CD4-positive, CD25-positive, alpha-beta regulatory T cell (primary cell): ENCODE results near the gene NCAM1. TPM values are rescaled to one million over a fixed set of nuclear protein-coding genes. Genes with fewer than 3 reads are reported as not detected.

Source experiments
- ATAC-seq, 2 donors: fragments of 150-1000 bp; cut with Tn5 transposase; one replicate each; pipeline ENCODE4 v1.10.0; 2021; ENCODE audit warnings: low read depth in 2 of 2, moderate number of reproducible peaks in 2 of 2, moderate library complexity in 1 of 2
- DNase-seq, 3 donors: peaks; one replicate each; pipeline versions ENCODE4 v3.0.0 to v3.0.0-alpha.2; 2012 to 2022; ENCODE audit warnings: mixed read lengths in 1 of 3
- H3K27ac ChIP-seq: one replicate; pipeline ENCODE4 v1.7.0; 2013; ENCODE audit warnings: mild to moderate bottlenecking, low read length; ENCODE audit not compliant: insufficient read depth, poor library complexity, severe bottlenecking
- H3K27me3 ChIP-seq: one replicate; pipeline ENCODE4 v1.7.0; 2013; ENCODE audit warnings: low read length; ENCODE audit not compliant: control insufficient read depth, insufficient read depth
- H3K36me3 ChIP-seq: one replicate; pipeline ENCODE4 v1.7.0; 2013; ENCODE audit warnings: mild to moderate bottlenecking, low read length, moderate library complexity; ENCODE audit not compliant: control insufficient read depth, insufficient read depth
- H3K4me1 ChIP-seq: 2 replicates; pipeline ENCODE4 v1.7.0; 2013; ENCODE audit warnings: mild to moderate bottlenecking, low read length; ENCODE audit not compliant: insufficient read depth, control insufficient read depth, poor library complexity, severe bottlenecking
- H3K4me3 ChIP-seq: one replicate; pipeline ENCODE4 v1.7.0; 2013; ENCODE audit warnings: low read depth, mild to moderate bottlenecking, low read length, moderate library complexity
- H3K9me3 ChIP-seq, 2 experiments: 1 replicate in 1 of 2; 2 replicates in 1 of 2; pipeline ENCODE4 v1.7.0; 2013; ENCODE audit warnings: low read length in 2 of 2, mild to moderate bottlenecking in 1 of 2, moderate library complexity in 1 of 2; ENCODE audit not compliant: control insufficient read depth in 2 of 2
- H3K27ac Mint-ChIP-seq, 3 donors: one replicate each; pipeline ENCODE4 v1.8.0; 2020 to 2022; ENCODE audit warnings: mild to moderate bottlenecking in 3 of 3, mixed read lengths in 3 of 3, moderate library complexity in 2 of 3
- H3K27me3 Mint-ChIP-seq: one replicate; pipeline ENCODE4 v1.8.0; 2022; ENCODE audit warnings: mild to moderate bottlenecking, mixed read lengths
- H3K36me3 Mint-ChIP-seq: one replicate; pipeline ENCODE4 v1.8.0; 2020; ENCODE audit warnings: mixed read lengths
- H3K4me1 Mint-ChIP-seq, 4 donors: one replicate each; pipeline ENCODE4 v1.8.0; 2020 to 2022; ENCODE audit warnings: mixed read lengths in 4 of 4, mild to moderate bottlenecking in 1 of 4
- H3K4me3 Mint-ChIP-seq, 4 donors: one replicate each; pipeline ENCODE4 v1.8.0; 2020 to 2022; ENCODE audit warnings: mild to moderate bottlenecking in 4 of 4, mixed read lengths in 4 of 4, moderate library complexity in 3 of 4
- H3K9me3 Mint-ChIP-seq, 7 donors: one replicate each; pipeline ENCODE4 v1.8.0; 2020 to 2022; ENCODE audit warnings: mixed read lengths in 7 of 7, mild to moderate bottlenecking in 3 of 7, moderate library complexity in 2 of 7
- polyA plus RNA-seq, 4 donors: library from polyadenylated mRNA; unstranded; fragments of 300-500 nt; fragmentation: Illumina TruSeq; gene quantifications; one replicate each; pipeline ENCODE4 v1.2.3, GENCODE V29; 2021
- total RNA-seq: library from RNA; stranded (reverse); gene quantifications from one replicate; pipeline ENCODE4 v1.2.3, GENCODE V29; 2022

NCAM1 gene
- total and polyA plus RNA-seq, 5 donors from 2014 or later, result 0.03 to 0.79 (median 0.11) TPM; not detected in 1

DNA sequence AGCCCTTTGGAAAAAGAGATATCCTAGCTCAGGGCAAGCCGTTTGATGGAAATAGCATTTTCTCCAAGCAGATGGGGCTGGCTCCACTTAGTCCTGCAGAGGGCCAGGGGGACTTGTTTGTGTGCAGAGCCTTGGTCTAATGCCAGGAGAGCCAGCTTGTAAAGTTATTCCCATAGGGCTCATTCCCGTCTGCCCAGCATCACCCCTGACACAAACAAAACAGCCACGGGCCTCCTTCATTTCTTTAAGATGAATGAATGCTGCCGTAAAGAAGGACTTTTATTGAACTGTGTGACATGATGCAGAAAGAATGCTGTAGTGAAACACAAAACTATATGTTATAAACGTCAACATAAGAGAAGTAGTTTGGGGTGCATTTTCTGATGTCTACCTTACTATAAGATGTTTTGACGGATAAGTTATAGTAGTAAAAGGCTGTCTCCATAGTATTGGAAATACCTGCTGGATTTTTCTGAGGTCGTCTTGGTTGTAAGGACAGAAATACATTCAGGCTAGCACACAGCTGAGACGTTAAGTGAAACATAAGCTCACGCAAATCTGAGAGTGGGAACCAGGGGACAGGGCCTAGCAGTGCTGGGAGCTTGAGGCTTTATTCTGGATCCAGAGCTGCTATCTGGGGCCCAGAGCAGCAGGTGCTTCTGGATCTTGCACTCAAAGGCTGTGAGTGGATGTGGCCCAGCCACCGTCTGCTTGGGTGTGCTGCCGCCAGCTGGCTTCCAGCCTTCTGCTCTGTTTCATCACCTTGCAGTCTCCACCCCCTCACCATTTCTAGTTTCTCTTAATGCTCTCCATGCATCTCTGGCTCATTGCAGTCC, 53.3 kb downstream of the NCAM1 start:
- Histone ChIP-seq H3K4me3 (no peak overlapping the region), H3K27me3 (no peaks in the 10 kb centered on the region), H3K4me1 (no peaks in the 10 kb centered on the region), H3K36me3 (no peaks in the 10 kb centered on the region), H3K27ac (no peak overlapping the region), H3K9me3 (no peaks in the 10 kb centered on the region)
- no peaks in the 10 kb centered on the region for H3K4me1 Mint-ChIP-seq
- peaks cover 4% of the 10 kb centered on the region for H3K27me3 Mint-ChIP-seq
- H3K27ac Mint-ChIP-seq, result no peak overlapping the region
- no peak for ATAC-seq
- no peaks in the 10 kb centered on the region for H3K36me3 Mint-ChIP-seq
- DNase-seq, result no peak
- H3K4me3 Mint-ChIP-seq, result no peak overlapping the region
- H3K9me3 Mint-ChIP-seq, result peaks cover 0 to 6% (median 0%) of the 10 kb centered on the region in 7 donors

- ATAC-seq, result no peak
- Histone ChIP-seq H3K27ac (no peak overlapping the region), H3K9me3 (no peaks in the 10 kb centered on the region), H3K27me3 (no peaks in the 10 kb centered on the region), H3K4me3 (no peak overlapping the region), H3K36me3 (no peaks in the 10 kb centered on the region), H3K4me1 (no peaks in the 10 kb centered on the region)
- no peaks in the 10 kb centered on the region for H3K36me3 Mint-ChIP-seq
- H3K27me3 Mint-ChIP-seq, result peaks cover 4% of the 10 kb centered on the region
- no peak overlapping the region for H3K27ac Mint-ChIP-seq
- H3K4me1 Mint-ChIP-seq, result no peaks in the 10 kb centered on the region
- no peak for DNase-seq
- no peak overlapping the region for H3K4me3 Mint-ChIP-seq
- H3K9me3 Mint-ChIP-seq, result peaks cover 0 to 6% (median 0%) of the 10 kb centered on the region in 7 donors
Measured at GRCh38 chr11:113015098-113015455, 53.9 kb downstream of the NCAM1 start.

DNA sequence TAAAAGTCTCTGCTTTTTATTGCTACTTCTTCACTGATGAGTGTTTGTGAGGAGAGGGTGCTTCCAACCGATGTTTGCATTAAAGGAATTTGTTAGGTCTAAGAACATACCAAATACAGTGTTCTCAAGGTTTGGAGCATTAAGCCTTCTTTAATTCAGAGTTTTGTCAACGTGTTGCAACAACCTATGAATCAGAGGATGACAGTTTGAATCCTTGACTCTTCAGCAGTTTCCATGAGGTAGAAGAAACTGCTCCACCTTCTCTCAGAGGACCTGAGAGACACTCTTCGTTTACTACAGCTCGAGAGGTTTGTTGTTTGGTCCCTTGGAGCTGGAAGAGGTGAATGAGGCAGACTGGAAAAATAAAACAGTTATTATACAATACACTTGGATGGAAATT, 55.7 kb downstream of the NCAM1 start:
- H3K27ac Mint-ChIP-seq, result no peak overlapping the region

DNA sequence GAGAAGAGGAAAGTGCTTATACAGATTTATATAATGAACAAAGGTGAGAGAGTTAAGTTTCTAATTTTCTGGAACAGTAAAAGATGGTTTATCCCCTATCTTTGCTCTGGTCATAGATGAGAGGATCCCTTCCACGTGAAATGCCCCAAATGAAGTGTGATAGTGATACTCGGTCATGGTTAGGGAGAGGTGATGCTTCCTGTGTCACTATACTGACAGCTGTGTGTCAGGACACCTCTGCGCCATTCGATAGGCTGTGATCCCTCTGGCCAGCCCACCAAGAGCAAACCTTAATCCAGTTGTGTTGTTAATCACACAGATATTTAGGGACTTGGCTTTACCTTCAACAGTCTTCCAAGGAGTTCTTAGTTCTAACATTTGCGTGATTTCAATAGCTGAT, 57.7 kb downstream of the NCAM1 start:
- Histone ChIP-seq H3K36me3 (no peaks in the 10 kb centered on the region), H3K27ac (no peak overlapping the region), H3K9me3 (no peaks in the 10 kb centered on the region), H3K4me1 (no peaks in the 10 kb centered on the region), H3K27me3 (no peaks in the 10 kb centered on the region), H3K4me3 (no peak overlapping the region)
- peaks cover 4% of the 10 kb centered on the region for H3K27me3 Mint-ChIP-seq
- H3K27ac Mint-ChIP-seq, result no peak overlapping the region
- no peaks in the 10 kb centered on the region for H3K4me1 Mint-ChIP-seq
- H3K4me3 Mint-ChIP-seq, result no peak overlapping the region
- no peaks in the 10 kb centered on the region for H3K36me3 Mint-ChIP-seq
- peaks cover 0 to 3% (median 0%) of the 10 kb centered on the region in 7 donors for H3K9me3 Mint-ChIP-seq
- ATAC-seq, result no peak
- no peak for DNase-seq

More for the DNA sequence above, 55.7 kb downstream of the NCAM1 start:
- Histone ChIP-seq H3K4me1 (no peaks in the 10 kb centered on the region), H3K36me3 (no peaks in the 10 kb centered on the region), H3K4me3 (no peak overlapping the region), H3K27me3 (no peaks in the 10 kb centered on the region), H3K9me3 (no peaks in the 10 kb centered on the region), H3K27ac (no peak overlapping the region)
- Mint-ChIP-seq H3K27me3 (peaks cover 4% of the 10 kb centered on the region), H3K4me3 (no peak overlapping the region), H3K36me3 (no peaks in the 10 kb centered on the region), H3K4me1 (no peaks in the 10 kb centered on the region), H3K9me3 (peaks cover 0 to 5% (median 0%) of the 10 kb centered on the region in 7 donors)
- ATAC-seq (no peak), DNase-seq (no peak)

- Histone ChIP-seq H3K4me3 (no peak overlapping the region), H3K36me3 (no peaks in the 10 kb centered on the region), H3K27me3 (no peaks in the 10 kb centered on the region), H3K27ac (no peak overlapping the region), H3K9me3 (no peaks in the 10 kb centered on the region), H3K4me1 (no peaks in the 10 kb centered on the region)
- Mint-ChIP-seq H3K27me3 (peaks cover 4% of the 10 kb centered on the region), H3K4me1 (no peaks in the 10 kb centered on the region), H3K9me3 (peaks cover 0 to 3% (median 0%) of the 10 kb centered on the region in 7 donors), H3K4me3 (no peak overlapping the region), H3K27ac (no peak overlapping the region), H3K36me3 (no peaks in the 10 kb centered on the region)
- DNase-seq (no peak), ATAC-seq (no peak)
Measured at GRCh38 chr11:113019711-113020110, 58.5 kb downstream of the NCAM1 start.

GRCh38 chr11:113021111-113021510, 59.9 kb downstream of the NCAM1 start:
- H3K27me3 Mint-ChIP-seq, result no peaks in the 10 kb centered on the region
- ATAC-seq (no peak), DNase-seq (no peak)
- no peaks in the 10 kb centered on the region for H3K4me1 Mint-ChIP-seq
- Histone ChIP-seq H3K27me3 (no peaks in the 10 kb centered on the region), H3K27ac (no peak overlapping the region), H3K36me3 (no peaks in the 10 kb centered on the region), H3K4me1 (no peaks in the 10 kb centered on the region), H3K9me3 (no peaks in the 10 kb centered on the region), H3K4me3 (no peak overlapping the region)
- no peaks in the 10 kb centered on the region for H3K36me3 Mint-ChIP-seq
- H3K9me3 Mint-ChIP-seq, result peaks cover 0 to 4% (median 0%) of the 10 kb centered on the region in 7 donors
- no peak overlapping the region for H3K27ac Mint-ChIP-seq
- H3K4me3 Mint-ChIP-seq, result no peak overlapping the region

GRCh38 chr11:113022262-113022661, 61.0 kb downstream of the NCAM1 start:
- H3K36me3 Mint-ChIP-seq, result no peaks in the 10 kb centered on the region
- no peaks in the 10 kb centered on the region for H3K4me1 ChIP-seq
- no peak overlapping the region for H3K27ac Mint-ChIP-seq
- H3K27ac ChIP-seq, result no peak overlapping the region
- no peak overlapping the region for H3K4me3 ChIP-seq
- peaks cover 0 to 4% (median 0%) of the 10 kb centered on the region in 7 donors for H3K9me3 Mint-ChIP-seq
- ATAC-seq (no peak), DNase-seq (no peak)
- H3K27me3 ChIP-seq, result no peaks in the 10 kb centered on the region
- H3K36me3 ChIP-seq, result no peaks in the 10 kb centered on the region
- H3K4me1 Mint-ChIP-seq, result no peaks in the 10 kb centered on the region
- H3K4me3 Mint-ChIP-seq, result no peak overlapping the region
- no peaks in the 10 kb centered on the region for H3K9me3 ChIP-seq
- H3K27me3 Mint-ChIP-seq, result no peaks in the 10 kb centered on the region

GRCh38 chr11:113023228-113023627, 62.0 kb downstream of the NCAM1 start:
- Mint-ChIP-seq H3K27ac (no peak overlapping the region), H3K27me3 (peaks cover 4% of the 10 kb centered on the region), H3K4me1 (no peaks in the 10 kb centered on the region), H3K36me3 (no peaks in the 10 kb centered on the region), H3K4me3 (no peak overlapping the region), H3K9me3 (peaks cover 0 to 4% (median 0%) of the 10 kb centered on the region in 7 donors)
- ATAC-seq (no peak), DNase-seq (no peak)
- no peak overlapping the region for H3K27ac ChIP-seq
- H3K9me3 ChIP-seq, result no peaks in the 10 kb centered on the region
- H3K4me1 ChIP-seq, result no peaks in the 10 kb centered on the region
- no peaks in the 10 kb centered on the region for H3K36me3 ChIP-seq
- H3K4me3 ChIP-seq, result no peak overlapping the region
- no peaks in the 10 kb centered on the region for H3K27me3 ChIP-seq
